Thyroid gland (tissue), 4 donors: ENCODE results near the gene IFT81. TPM values are rescaled to one million over a fixed set of nuclear protein-coding genes. Genes with fewer than 3 reads are reported as not detected.
"Not testable (repeated sequence)": the region's sequence is repeated elsewhere in the genome, so short reads cannot be mapped to it uniquely, and the experiment has no call there.

ENCODE experiments used
- DNase-seq, 2 donors: peaks; one replicate each; pipeline ENCODE4 v3.0.0-alpha.2; 2019
- H3K27ac ChIP-seq, 3 donors: fragments of 200-600 bp; sonication (generic); 1 replicate in 2 of 3; 2 replicates in 1 of 3; pipeline ENCODE4 v1.5.1; 2016 to 2019; ENCODE audit warnings: mild to moderate bottlenecking in 1 of 3, moderate library complexity in 1 of 3
- H3K27me3 ChIP-seq: fragments of 200-600 bp; sonication (generic); one replicate; pipeline ENCODE4 v1.5.1; 2019
- H3K36me3 ChIP-seq, 2 donors: fragments of 200-600 bp; sonication (generic); one replicate each; pipeline ENCODE4 v1.5.1; 2016 to 2019
- H3K4me1 ChIP-seq, 2 donors: fragments of 200-600 bp; sonication (generic); one replicate each; pipeline ENCODE4 v1.5.1; 2017 to 2019
- H3K4me3 ChIP-seq, 3 donors: fragments of 200-600 bp; sonication (generic); replicated peaks in 1 of 3; 1 replicate in 2 of 3; 2 replicates in 1 of 3; pipeline ENCODE4 v1.5.1; 2016; ENCODE audit warnings: mild to moderate bottlenecking in 1 of 3
- H3K9me3 ChIP-seq: fragments of 200-600 bp; sonication (generic); one replicate; pipeline ENCODE4 v1.5.1; 2017
- POLR2A ChIP-seq, 2 donors: fragments of 450-650 bp; IDR thresholded peaks; one replicate each; pipeline ENCODE4 v1.6.1; 2017; ENCODE audit warnings: antibody characterized with exemption in 2 of 2, mild to moderate bottlenecking in 2 of 2, moderate library complexity in 1 of 2
- WGBS, 2 donors: methylation state at CpG; one replicate each; pipeline ENCODE4 v1.1.5; 2017; 5-methylcytosine and 5-hydroxymethylcytosine counted together
- intact Hi-C: fragments of 100-400 bp; cut with DNase I; formaldehyde crosslinking; loops from one replicate; pipeline ENCODE4 v1.15.1; 2023
- total RNA-seq, 4 donors: library from RNA; depleted of rRNA; stranded (reverse); fragments of >200 nt; gene quantifications; one replicate each; pipeline ENCODE4 v1.2.3, GENCODE V29; 2016
- TF ChIP-seq, protein P1 (sequence below), 6 experiments: fragments of 200-600 bp in 3 of 6; fragments of 450-650 bp in 3 of 6; sonication (generic) in 3 of 6; IDR thresholded peaks; one replicate each; pipeline ENCODE4 v1.5.1; 2016 to 2019; ENCODE audit warnings: antibody characterized with exemption in 6 of 6, mild to moderate bottlenecking in 2 of 6, inconsistent platforms in 1 of 6, moderate library complexity in 1 of 6

The IFT81 gene
- total RNA-seq, 4 donors from 2014 or later, result 21.6 to 36.0 (median 29.5) TPM

DNA sequence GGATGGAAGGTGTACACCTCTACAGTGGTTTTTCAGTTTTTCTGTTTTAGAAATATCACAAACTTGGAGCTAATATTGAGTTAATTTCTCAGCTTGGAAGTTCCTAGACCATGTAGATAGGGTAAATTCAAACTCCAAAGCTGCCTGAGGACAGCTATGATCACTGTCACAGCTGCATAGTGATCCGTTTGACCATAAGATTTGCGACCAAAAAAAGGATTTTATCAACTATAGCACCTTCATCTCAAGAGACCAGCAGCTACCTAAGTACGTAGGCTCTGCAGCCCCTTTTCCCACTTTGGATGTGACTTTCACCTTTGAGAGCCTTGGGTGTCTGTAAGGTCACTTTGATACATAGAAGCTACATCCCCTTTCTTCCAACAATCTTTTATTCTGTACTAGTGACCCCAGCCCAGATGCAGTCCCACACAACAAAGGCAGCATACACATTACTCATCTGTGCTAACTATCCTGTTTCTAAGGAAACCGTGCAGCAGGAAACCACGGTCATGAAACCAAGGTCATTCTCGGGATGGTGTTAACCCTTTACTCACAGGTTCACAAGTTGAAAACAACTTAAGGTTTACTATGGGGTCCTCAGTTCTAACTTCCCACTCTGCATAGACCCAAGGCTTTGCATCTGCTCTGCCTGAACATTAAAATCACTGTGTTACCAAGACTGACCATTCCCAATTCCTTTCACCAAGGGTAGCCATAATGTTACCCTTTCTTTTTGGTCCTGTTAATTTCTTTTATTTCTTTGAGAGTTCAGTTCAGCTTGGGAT is 75.4 kb downstream of the IFT81 start:
- peaks cover 8 to 9% of the 10 kb centered on the region in 2 donors for H3K36me3 ChIP-seq
- TF ChIP-seq POLR2A (IDR thresholded peaks at IDR 0.05), result no peak
- TF ChIP-seq, protein P1, sequence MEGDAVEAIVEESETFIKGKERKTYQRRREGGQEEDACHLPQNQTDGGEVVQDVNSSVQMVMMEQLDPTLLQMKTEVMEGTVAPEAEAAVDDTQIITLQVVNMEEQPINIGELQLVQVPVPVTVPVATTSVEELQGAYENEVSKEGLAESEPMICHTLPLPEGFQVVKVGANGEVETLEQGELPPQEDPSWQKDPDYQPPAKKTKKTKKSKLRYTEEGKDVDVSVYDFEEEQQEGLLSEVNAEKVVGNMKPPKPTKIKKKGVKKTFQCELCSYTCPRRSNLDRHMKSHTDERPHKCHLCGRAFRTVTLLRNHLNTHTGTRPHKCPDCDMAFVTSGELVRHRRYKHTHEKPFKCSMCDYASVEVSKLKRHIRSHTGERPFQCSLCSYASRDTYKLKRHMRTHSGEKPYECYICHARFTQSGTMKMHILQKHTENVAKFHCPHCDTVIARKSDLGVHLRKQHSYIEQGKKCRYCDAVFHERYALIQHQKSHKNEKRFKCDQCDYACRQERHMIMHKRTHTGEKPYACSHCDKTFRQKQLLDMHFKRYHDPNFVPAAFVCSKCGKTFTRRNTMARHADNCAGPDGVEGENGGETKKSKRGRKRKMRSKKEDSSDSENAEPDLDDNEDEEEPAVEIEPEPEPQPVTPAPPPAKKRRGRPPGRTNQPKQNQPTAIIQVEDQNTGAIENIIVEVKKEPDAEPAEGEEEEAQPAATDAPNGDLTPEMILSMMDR (IDR thresholded peaks at IDR 0.05), result no peak
- peaks cover 0 to 3% of the 10 kb centered on the region in 2 donors for H3K4me1 ChIP-seq
- intact Hi-C loops, result no loop called here
- 63 to 68% methylated on average over 6 of the region's 6 CpGs for WGBS, 2 donors
- no peak for DNase-seq
- no peak overlapping the region for H3K27ac ChIP-seq
- no peak overlapping the region for H3K4me3 ChIP-seq
- H3K9me3 ChIP-seq, result no peaks in the 10 kb centered on the region
- no peaks in the 10 kb centered on the region for H3K27me3 ChIP-seq

DNA sequence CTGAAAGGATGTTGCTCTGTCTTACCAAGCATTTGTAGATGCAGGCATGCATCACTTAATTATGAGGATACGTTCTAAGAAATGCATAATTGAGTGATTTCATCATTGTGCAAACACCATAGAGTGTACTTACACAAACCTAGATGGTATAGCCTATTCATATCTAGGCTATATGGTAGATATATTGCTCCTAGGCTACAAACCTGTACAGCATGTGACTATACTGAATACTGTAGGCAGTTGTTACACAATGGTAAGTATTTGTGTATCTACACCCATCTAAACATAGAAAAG is 75.9 kb downstream of the IFT81 start:
- H3K4me1 ChIP-seq, result no peaks in the 10 kb centered on the region

DNA sequence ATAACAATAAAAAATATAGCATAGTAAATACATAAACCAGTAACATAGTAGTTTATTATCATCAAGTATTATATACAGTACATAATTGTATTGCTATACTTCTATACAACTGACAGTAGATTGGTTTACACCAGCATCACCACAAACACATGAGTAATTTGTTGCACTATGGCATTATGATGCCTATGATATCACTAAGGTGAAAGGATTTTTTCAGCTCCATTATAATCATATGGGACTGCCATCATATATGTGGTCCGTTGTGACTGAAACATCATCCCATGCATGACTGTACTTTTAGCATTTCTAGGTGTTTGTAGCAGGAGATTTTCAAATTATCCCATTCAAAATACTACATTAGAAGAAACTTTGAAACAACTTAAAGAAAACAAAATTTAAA is 77.8 kb downstream of the IFT81 start:
- no peaks in the 10 kb centered on the region for H3K4me1 ChIP-seq
- no peak overlapping the region for H3K27ac ChIP-seq
- intact Hi-C loops, result no loop called here
- 91 to 100% methylated on average over 1 of the region's 1 CpG for WGBS, 2 donors
- H3K36me3 ChIP-seq, result peaks cover 11 to 14% of the 10 kb centered on the region in 2 donors
- no peaks in the 10 kb centered on the region for H3K9me3 ChIP-seq
- no peak overlapping the region for H3K4me3 ChIP-seq
- DNase-seq, result no peak
- no peak for TF ChIP-seq POLR2A (IDR thresholded peaks at IDR 0.05)
- TF ChIP-seq, protein P1 (IDR thresholded peaks at IDR 0.05), result no peak
- no peaks in the 10 kb centered on the region for H3K27me3 ChIP-seq

More for the DNA sequence above, 75.9 kb downstream of the IFT81 start:
- 94 to 97% methylated on average over 1 of the region's 1 CpG for WGBS, 2 donors
- Histone ChIP-seq H3K9me3 (no peaks in the 10 kb centered on the region), H3K27ac (no peak overlapping the region), H3K27me3 (no peaks in the 10 kb centered on the region), H3K36me3 (peaks cover 11 to 14% of the 10 kb centered on the region in 2 donors), H3K4me3 (no peak overlapping the region)
- intact Hi-C loops, result no loop called here
- no peak for TF ChIP-seq POLR2A (IDR thresholded peaks at IDR 0.05)
- TF ChIP-seq, protein P1 (IDR thresholded peaks at IDR 0.05), result no peak
- no peak for DNase-seq

DNA sequence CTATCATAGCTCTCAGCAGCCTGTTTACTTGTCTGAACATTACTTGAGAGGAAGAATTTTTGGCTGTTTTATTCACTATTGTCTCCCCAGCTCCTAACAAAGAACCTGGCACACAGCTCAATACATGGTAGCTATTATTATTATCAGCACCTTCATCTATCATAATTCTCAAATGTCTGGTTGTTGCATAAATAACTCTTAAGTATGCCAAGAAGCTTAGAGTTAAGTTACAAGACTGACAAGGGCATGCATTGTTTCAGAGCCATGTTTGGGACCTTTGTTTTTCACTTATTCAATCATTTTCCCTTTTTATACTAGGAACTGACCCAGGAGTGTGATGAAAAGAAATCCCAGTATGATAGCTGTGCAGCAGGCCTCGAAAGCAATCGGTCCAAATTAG is 79.4 kb downstream of the IFT81 start:
- H3K4me3 ChIP-seq, result no peak overlapping the region
- H3K9me3 ChIP-seq, result no peaks in the 10 kb centered on the region
- DNase-seq, result no peak
- TF ChIP-seq, protein P1 (IDR thresholded peaks at IDR 0.05), result no peak
- TF ChIP-seq POLR2A (IDR thresholded peaks at IDR 0.05), result no peak
- 92 to 94% methylated on average over 2 of the region's 2 CpGs for WGBS, 2 donors
- H3K36me3 ChIP-seq, result peaks cover 11 to 14% of the 10 kb centered on the region in 2 donors
- no peaks in the 10 kb centered on the region for H3K4me1 ChIP-seq
- intact Hi-C loops, result no loop called here
- H3K27me3 ChIP-seq, result no peaks in the 10 kb centered on the region
- no peak overlapping the region for H3K27ac ChIP-seq

DNA sequence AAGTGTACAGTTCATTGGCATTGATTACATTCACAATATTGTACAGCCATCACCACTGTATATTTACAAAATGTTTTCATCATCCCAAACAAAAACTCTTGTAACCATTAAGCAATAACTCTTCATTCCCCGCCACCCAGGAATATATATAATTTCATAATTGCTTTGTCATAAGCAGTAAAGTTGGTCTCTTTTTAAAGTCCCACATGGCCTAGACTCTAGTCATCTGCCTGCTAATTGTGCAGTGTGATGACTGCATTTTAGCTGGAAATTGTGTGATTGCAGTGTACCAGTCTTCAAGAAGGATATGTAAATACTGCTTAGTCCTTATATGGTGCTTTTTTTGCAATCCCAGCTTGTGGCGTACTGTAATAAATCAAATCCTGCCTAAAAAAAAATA is 81.8 kb downstream of the IFT81 start:
- Histone ChIP-seq H3K4me3 (no peak overlapping the region), H3K36me3 (peaks cover 11 to 14% of the 10 kb centered on the region in 2 donors), H3K4me1 (no peaks in the 10 kb centered on the region), H3K27ac (no peak overlapping the region), H3K27me3 (no peaks in the 10 kb centered on the region), H3K9me3 (no peaks in the 10 kb centered on the region)
- no peak for DNase-seq
- intact Hi-C loops, result no loop called here
- WGBS, 2 donors, result 98% methylated on average over 2 of the region's 2 CpGs
- TF ChIP-seq POLR2A (IDR thresholded peaks at IDR 0.05), result no peak
- TF ChIP-seq, protein P1 (IDR thresholded peaks at IDR 0.05), result no peak

DNA sequence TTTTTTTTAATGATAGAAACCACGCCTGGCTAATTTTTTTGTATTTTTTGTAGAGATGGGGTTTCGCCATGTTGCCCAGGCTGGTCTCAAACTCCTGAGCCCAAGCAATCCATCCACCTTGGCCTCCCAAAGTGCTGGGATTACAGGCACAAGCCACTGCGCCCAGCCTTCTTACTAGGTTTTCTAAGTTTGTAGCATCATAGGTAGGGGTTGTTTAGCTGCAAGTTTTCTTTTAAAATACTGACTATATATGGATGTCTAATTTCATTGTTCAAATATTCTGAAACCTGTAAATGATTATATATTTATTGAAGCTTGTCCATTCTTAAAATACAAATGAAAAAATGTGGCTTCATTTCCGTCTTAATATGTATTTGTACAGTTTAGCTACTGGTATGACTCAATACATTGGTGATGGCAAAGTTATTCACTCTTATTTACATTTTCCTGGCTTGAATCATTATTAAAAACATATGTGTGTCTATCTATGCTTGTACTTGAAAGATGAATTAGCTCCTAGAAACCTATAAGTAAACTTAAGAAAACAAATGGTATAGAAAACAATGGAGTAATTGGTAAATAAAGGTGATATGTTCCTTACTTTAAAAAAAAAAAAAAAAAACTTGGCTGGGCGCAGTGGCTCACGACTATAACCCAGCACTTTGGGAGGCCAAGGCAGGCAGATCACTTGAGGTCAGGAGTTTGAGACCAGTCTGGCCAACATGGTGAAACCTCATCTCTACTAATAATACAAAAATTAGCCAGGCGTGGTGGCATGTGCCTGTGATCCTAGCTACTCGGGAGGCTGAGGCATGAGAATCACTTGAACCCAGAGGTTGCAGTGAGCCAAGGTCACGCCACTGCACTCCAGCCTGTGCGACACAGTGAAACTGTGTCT is 87.7 kb downstream of the IFT81 start:
- 91 to 93% methylated on average over 10 of the region's 10 CpGs for WGBS, 2 donors
- H3K27ac ChIP-seq, H3K27me3 ChIP-seq, H3K9me3 ChIP-seq, H3K36me3 ChIP-seq, intact Hi-C loops, H3K4me3 ChIP-seq, DNase-seq: not testable (repeated sequence)
- H3K4me1 ChIP-seq, result peaks cover 7 to 13% of the 10 kb centered on the region in 2 donors
